GM18519 (cell line): ENCODE data around the gene CELSR3.

Source experiments
- ATAC-seq: cut with Tn5 transposase; IDR thresholded peaks from one replicate; pipeline ENCODE4 v1.9.1; 2021; ENCODE audit warnings: mild to moderate bottlenecking, moderate library complexity; ENCODE audit not compliant: unreplicated experiment, low FRiP score

The CELSR3 gene

GRCh38 chr3:48636149-48636655 is 26.5 kb downstream of the CELSR3 start:
- ATAC-seq: no peak

GRCh38 chr3:48635222-48636021 is 27.3 kb downstream of the CELSR3 start, which contains the start of gene SLC26A6:
Gene SLC26A6 (minus strand): TSS chr3:48635461. CDS start chr3:48635393, 68 bp downstream.
- ATAC-seq: peak; percentile 68

- no peak for ATAC-seq
These were observed 27.9 kb downstream of the CELSR3 start for GRCh38 chr3:48634661-48635221.

- ATAC-seq: no peak
These were observed 28.9 kb downstream of the CELSR3 start for GRCh38 chr3:48633743-48634142.

- ATAC-seq: no peak
These were observed 29.4 kb downstream of the CELSR3 start for GRCh38 chr3:48633256-48633655.

GRCh38 chr3:48631516-48632448 is 30.9 kb downstream of the CELSR3 start:
- no peak for ATAC-seq

GRCh38 chr3:48630833-48631232 is 31.9 kb downstream of the CELSR3 start:
- no peak for ATAC-seq

GRCh38 chr3:48630407-48630806 is 32.3 kb downstream of the CELSR3 start:
- ATAC-seq: no peak

- ATAC-seq: no peak
These were observed 32.8 kb downstream of the CELSR3 start for GRCh38 chr3:48629894-48630293.

- no peak for ATAC-seq
These were observed 34.2 kb downstream of the CELSR3 start for GRCh38 chr3:48628277-48629017.

GRCh38 chr3:48625600-48625999 is 37.1 kb downstream of the CELSR3 start:
- no peak for ATAC-seq

- ATAC-seq: no peak
These were observed 37.9 kb downstream of the CELSR3 start for GRCh38 chr3:48624767-48625166.

- ATAC-seq: no peak
These were observed 38.7 kb downstream of the CELSR3 start for GRCh38 chr3:48623851-48624547.

- no peak for ATAC-seq
These were observed 41.2 kb downstream of the CELSR3 start, which contains the start of gene TMEM89 for GRCh38 chr3:48621461-48621869. Gene TMEM89 (minus strand): TSS chr3:48621769. CDS start chr3:48621756, 13 bp downstream.

- ATAC-seq: no peak
These were observed 42.9 kb downstream of the CELSR3 start for GRCh38 chr3:48619541-48620524.

GRCh38 chr3:48617559-48617958 is 45.1 kb downstream of the CELSR3 start:
- ATAC-seq: no peak

GRCh38 chr3:48614044-48614443 is 48.6 kb downstream of the CELSR3 start:
- no peak for ATAC-seq

GRCh38 chr3:48612309-48612708 is 50.4 kb downstream of the CELSR3 start:
- ATAC-seq: no peak
